ENCODE measurements around the gene CNOT2. TPM values are rescaled to one million over a fixed set of nuclear protein-coding genes. Genes with fewer than 3 reads are reported as not detected.

Gene CNOT2
- total RNA-seq, 2 experiments from 2014 or later, result 121 to 123 TPM

DNA sequence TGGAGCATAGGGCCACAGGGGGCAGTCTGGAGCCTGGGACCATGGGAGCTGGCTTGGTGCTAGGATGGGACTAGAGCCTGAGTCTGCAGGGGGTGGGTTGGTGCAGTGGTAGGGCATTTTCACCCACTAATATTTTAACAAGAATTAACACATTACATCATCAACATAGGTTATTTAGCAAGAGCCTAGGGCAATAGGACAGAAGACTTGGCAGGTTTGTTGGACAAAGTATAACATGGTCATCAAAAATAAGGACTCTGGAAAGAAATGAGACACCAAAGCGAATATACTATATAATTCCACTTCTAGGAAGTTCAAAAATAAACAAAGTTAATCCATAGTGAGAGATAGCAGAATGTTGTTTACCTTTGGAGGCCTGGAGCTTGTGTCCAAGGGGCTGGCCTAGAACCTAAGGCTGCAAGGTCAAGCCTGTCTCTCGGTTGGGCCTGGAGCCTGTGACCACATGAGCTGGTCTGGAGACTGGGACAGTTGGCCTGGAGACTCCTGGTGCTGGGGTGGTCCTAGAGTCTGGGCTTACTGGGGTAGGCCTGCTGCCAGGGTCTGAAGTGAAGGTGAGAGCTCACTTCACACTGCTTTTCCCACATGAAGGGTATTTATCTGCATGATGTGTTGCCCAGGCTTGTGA is 28.1 kb upstream of the CNOT2 start:
- TF ChIP-seq EZH2phosphoT487 (IDR thresholded peaks at IDR 0.05; ENCODE audit: borderline replicate concordance, low read depth, low read length), result no peak

DNA sequence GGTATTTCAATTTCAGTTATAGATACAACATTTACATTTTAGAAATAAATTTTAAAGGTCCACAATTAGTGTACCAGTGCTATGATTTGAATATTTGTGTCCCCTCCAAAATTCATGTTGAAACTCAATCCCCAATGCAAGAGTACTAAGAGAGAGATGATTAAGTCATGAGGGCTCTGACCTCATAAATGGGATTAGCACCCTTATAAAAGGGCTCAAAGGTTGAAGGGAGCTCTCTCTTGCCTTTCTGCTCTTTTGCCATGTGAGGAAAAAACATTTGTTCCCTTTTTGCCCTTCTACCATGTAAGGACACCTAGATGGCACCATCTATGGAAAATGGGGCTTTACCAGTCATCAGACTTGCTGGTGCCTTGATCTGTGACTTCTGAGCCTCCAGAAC is 25.8 kb upstream of the CNOT2 start:
- H3K27ac ChIP-seq (ENCODE audit: low read depth, low read length, poor library complexity, severe bottlenecking), result no peak overlapping the region
- H3K9me3 ChIP-seq (ENCODE audit: low read length), result peaks cover 10% of the 10 kb centered on the region
- POLR2A ChIA-PET, result interaction anchor here (0.5 to 0.6 kb wide), 2 partner anchors 189 to 262 kb away, joined by 3 read pairs; no protein-coding TSS in a partner anchor
- no peaks in the 10 kb centered on the region for H4K20me1 ChIP-seq (ENCODE audit: insufficient read depth, low read length)
- intact Hi-C loops (cut with micrococcal nuclease; ENCODE audit: unreplicated experiment), result loop anchor here (10.0 kb wide), 2 partner anchors 267 to 357 kb away; no protein-coding TSS in a partner anchor
- H2AFZ ChIP-seq (ENCODE audit: low read length), result no peak overlapping the region
- BruUV-seq (replicated peaks), result no TSS peak
- H3K4me3 ChIP-seq (ENCODE audit: low read depth, low read length, poor library complexity, severe bottlenecking), result no peak overlapping the region
- no peaks in the 10 kb centered on the region for H3K79me2 ChIP-seq (ENCODE audit: insufficient read depth, low read depth, low read length)
- H3K4me2 ChIP-seq (ENCODE audit: low read length), result no peak overlapping the region
- no peaks in the 10 kb centered on the region for H3K4me1 ChIP-seq (ENCODE audit: insufficient read depth, low read length, poor library complexity, severe bottlenecking)
- no peak for DNase-seq (ENCODE audit: low spot score)
- no peaks in the 10 kb centered on the region for H3K9me2 ChIP-seq (ENCODE audit: insufficient read depth, low read length)
- H3K36me3 ChIP-seq (ENCODE audit: insufficient read depth, low read length), result peaks cover 3% of the 10 kb centered on the region; the same call in 1 of the 2 replicates
- TF ChIP-seq, protein P1, sequence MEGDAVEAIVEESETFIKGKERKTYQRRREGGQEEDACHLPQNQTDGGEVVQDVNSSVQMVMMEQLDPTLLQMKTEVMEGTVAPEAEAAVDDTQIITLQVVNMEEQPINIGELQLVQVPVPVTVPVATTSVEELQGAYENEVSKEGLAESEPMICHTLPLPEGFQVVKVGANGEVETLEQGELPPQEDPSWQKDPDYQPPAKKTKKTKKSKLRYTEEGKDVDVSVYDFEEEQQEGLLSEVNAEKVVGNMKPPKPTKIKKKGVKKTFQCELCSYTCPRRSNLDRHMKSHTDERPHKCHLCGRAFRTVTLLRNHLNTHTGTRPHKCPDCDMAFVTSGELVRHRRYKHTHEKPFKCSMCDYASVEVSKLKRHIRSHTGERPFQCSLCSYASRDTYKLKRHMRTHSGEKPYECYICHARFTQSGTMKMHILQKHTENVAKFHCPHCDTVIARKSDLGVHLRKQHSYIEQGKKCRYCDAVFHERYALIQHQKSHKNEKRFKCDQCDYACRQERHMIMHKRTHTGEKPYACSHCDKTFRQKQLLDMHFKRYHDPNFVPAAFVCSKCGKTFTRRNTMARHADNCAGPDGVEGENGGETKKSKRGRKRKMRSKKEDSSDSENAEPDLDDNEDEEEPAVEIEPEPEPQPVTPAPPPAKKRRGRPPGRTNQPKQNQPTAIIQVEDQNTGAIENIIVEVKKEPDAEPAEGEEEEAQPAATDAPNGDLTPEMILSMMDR (conservative IDR thresholded peaks at IDR 0.05; ENCODE audit: low read length), result no peak
- TF ChIP-seq EZH2phosphoT487 (IDR thresholded peaks at IDR 0.05; ENCODE audit: borderline replicate concordance, low read depth, low read length), result no peak
- CTCF ChIA-PET (ENCODE audit: unreplicated experiment), result no interaction called here

More for the DNA sequence above, 28.1 kb upstream of the CNOT2 start:
- no TSS peak for BruUV-seq (replicated peaks)
- H2AFZ ChIP-seq (ENCODE audit: low read length), result no peak overlapping the region
- H3K4me3 ChIP-seq (ENCODE audit: low read depth, low read length, poor library complexity, severe bottlenecking), result no peak overlapping the region
- CTCF ChIA-PET (ENCODE audit: unreplicated experiment), result no interaction called here
- no peak overlapping the region for H3K27ac ChIP-seq (ENCODE audit: low read depth, low read length, poor library complexity, severe bottlenecking)
- no peaks in the 10 kb centered on the region for H4K20me1 ChIP-seq (ENCODE audit: insufficient read depth, low read length)
- intact Hi-C loops (cut with micrococcal nuclease; ENCODE audit: unreplicated experiment), result loop anchor here (10.0 kb wide), 2 partner anchors 270 to 360 kb away; no protein-coding TSS in a partner anchor
- H3K36me3 ChIP-seq (ENCODE audit: insufficient read depth, low read length), result peaks cover 3% of the 10 kb centered on the region; the same call in 1 of the 2 replicates
- peaks cover 20% of the 10 kb centered on the region for H3K9me3 ChIP-seq (ENCODE audit: low read length)
- no peaks in the 10 kb centered on the region for H3K9me2 ChIP-seq (ENCODE audit: insufficient read depth, low read length)
- H3K4me1 ChIP-seq (ENCODE audit: insufficient read depth, low read length, poor library complexity, severe bottlenecking), result no peaks in the 10 kb centered on the region
- no peak overlapping the region for H3K4me2 ChIP-seq (ENCODE audit: low read length)
- H3K79me2 ChIP-seq (ENCODE audit: insufficient read depth, low read depth, low read length), result no peaks in the 10 kb centered on the region
- no peak for DNase-seq (ENCODE audit: low spot score)
- POLR2A ChIA-PET, result interaction anchor here (0.8 kb wide), 1 partner anchor 9 kb away, joined by 3 read pairs; no protein-coding TSS in a partner anchor

DNA sequence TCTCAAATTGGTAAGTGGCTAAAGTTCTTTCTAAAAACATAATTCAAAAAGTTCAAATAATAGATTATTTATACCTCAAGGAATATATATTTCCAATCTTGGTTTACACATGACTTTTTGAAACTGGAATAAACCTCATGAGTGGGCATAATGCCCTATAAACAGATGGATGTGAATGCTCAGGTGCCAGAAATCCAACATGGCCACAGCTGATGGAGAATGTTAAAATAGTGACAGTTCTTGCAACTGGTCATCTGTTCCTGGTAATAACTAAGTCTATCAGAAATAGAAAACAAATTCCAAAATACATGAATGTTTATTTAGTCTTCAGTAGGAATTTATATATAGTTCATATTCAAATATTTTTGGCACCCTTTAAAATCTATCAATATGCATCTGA is 21.6 kb upstream of the CNOT2 start:
- no peak overlapping the region for H3K4me3 ChIP-seq (ENCODE audit: low read depth, low read length, poor library complexity, severe bottlenecking)
- no TSS peak for BruUV-seq (replicated peaks)
- ChIA-PET CTCF (ENCODE audit: unreplicated experiment) (no interaction called here), POLR2A (no interaction called here)
- no peaks in the 10 kb centered on the region for H3K9me3 ChIP-seq (ENCODE audit: low read length)
- no peak overlapping the region for H3K4me2 ChIP-seq (ENCODE audit: low read length)
- H3K27ac ChIP-seq (ENCODE audit: low read depth, low read length, poor library complexity, severe bottlenecking), result no peak overlapping the region
- TF ChIP-seq, protein P1 (conservative IDR thresholded peaks at IDR 0.05; ENCODE audit: low read length), result no peak
- TF ChIP-seq EZH2phosphoT487 (IDR thresholded peaks at IDR 0.05; ENCODE audit: borderline replicate concordance, low read depth, low read length), result no peak
- no peaks in the 10 kb centered on the region for H4K20me1 ChIP-seq (ENCODE audit: insufficient read depth, low read length)
- 0 out of 2 replicates have a peak, but pooled peaks cover 4% of the 10 kb centered on the region for H3K36me3 ChIP-seq (ENCODE audit: insufficient read depth, low read length)
- H3K79me2 ChIP-seq (ENCODE audit: insufficient read depth, low read depth, low read length), result no peaks in the 10 kb centered on the region
- intact Hi-C loops (cut with micrococcal nuclease; ENCODE audit: unreplicated experiment), result no loop called here
- no peak for DNase-seq (ENCODE audit: low spot score)
- no peaks in the 10 kb centered on the region for H3K4me1 ChIP-seq (ENCODE audit: insufficient read depth, low read length, poor library complexity, severe bottlenecking)
- H2AFZ ChIP-seq (ENCODE audit: low read length), result no peak overlapping the region
- no peaks in the 10 kb centered on the region for H3K9me2 ChIP-seq (ENCODE audit: insufficient read depth, low read length)

Measured in OCI-LY7 (cell line).